ENCODE results near the gene COBL.

The COBL gene

GRCh38 chr7:51327287-51327717, 10.7 kb upstream of the COBL start:
- DNase-seq, result no peak

DNA sequence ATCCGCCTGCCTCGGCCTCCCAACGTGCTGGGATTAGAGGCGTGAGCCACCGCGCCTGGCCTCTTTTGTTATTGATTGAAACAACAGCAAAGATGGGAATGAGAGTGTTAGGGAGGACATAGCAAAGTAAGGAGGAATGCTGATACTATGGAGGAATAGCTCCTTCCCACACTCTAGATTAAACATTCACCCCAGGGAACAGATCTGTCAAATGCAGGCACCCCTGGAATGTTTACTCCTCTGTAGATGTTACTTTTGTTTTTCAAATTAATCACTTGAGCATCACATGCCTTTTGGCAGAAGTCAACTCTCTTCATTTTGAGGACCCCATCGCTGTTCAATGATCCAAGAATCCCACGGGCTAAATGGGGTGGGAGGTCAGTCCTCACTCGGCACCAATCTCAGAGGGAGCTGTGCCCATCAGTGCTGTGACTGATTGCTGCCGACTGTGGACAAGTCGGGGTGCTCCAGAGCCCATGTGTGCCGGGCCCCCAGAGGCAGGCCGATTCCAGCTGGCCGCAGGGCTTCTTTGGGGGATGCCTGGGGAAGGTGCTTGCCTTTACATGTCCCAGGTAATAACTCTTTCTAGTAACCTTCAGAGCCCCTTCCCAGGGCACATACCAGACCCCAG, 10.2 kb upstream of the COBL start:
- DNase-seq, result no peak

DNA sequence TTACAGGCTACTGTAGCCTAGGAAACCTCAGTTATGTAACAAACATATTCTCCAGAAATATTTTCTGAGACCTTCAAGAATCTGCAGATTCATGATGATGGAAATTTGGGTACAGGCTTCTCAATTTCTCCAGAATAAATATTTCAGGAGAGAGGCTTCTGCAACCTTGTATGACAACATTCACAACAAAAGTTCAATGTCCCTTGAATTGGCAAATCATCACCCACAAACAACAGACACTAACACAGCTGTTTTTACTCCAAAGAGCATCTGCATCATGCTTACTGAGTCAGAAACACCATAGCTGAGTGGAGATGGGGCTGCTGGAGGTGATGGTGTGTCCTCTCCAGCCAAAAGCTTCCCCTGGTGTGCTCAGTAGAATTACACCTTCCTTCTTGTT, 9.3 kb upstream of the COBL start:
- no peak for DNase-seq

- no peak for DNase-seq
Measured at GRCh38 chr7:51325261-51325676, 8.7 kb upstream of the COBL start.

DNA sequence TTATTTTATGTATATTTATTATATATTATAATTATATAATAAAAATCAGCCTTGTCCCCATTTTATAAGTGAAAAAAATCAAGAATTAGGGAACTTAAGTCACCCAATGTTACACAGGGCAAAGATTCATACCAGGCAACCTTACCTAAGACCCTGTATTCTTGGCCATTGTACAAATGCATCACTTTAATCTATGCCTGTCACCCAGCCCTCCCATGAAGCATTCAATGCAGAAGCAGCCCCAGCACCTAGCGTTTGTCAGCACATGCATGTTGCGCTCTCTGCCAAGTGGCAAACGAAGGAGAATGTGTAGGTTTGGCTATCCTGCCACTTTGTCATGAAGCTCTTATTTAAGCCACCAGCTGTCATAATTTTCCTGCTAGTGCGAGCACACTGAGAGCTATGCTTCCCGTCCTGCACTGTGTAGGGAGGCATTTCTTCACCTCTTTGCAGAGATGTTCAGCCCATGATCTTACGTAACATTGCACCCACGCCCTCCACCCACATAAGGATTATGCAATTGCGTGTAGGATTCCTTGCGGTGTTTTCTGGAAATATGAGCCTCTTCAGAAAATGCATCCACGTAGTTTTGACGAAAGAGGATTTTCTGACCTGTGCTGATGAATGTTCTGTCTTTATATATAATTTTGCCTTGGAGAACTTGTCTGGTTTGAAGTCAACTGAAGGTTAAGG, 7.7 kb upstream of the COBL start:
- DNase-seq, result no peak

DNA sequence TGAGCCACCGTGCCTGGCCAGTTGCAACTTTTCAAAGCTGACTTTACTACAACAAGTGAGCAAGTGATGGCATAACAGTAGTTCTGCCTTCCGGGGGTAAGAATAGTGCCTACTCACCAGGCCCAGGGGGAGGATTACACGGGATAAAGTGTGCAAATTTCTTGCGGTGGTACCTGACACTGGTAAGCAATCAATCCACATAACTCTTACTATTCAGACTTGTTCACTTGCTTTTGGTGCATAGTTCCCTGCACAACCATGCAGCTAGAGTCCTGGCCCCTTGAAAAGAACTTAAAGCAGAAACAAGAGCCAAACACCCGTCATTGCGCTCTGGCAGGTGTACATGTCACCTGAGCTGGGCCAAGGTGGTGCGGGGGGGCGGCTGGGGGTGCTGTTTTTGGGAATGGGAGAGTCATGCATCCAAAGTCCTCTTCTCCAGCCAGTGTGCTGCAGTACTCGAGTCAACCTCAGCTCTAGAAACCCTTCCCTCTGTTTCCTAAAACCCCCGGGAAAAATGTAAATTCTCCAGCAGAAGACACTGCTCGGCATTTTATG, 5.4 kb upstream of the COBL start:
- no peak for DNase-seq

DNA sequence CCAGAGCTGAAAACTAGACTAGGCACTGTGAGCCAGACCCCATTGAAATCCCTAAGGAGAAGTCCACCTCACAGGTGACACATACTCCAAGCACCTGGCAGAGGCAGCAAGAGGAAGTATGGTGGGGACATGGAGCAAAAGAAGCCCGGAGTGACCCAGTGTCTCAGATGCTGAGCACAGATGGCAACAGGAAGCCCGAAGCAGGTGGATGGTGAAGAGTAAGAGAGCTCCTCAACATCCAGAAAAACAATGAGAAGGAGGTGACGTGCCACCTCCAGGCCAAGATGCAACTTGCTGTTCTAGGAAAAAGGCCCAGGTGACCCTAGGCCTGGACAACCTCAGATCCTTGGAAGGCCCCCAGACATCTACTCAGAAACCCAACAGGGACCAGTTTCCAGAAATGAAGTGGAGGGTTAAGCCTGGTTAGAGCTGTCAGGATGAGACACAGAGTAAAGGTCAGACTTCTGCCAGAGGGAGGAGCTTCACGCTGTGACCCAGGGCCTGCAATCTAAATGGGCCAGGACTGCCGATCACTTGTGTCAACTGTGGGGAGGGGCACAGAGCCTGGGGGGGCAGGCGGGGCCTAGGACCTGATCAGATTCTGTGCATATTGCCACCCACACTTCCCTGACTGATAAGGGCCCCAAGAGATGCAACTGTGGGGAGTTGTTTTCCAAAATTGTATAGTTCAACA, 2.4 kb upstream of the COBL start:
- DNase-seq, result no peak

DNA sequence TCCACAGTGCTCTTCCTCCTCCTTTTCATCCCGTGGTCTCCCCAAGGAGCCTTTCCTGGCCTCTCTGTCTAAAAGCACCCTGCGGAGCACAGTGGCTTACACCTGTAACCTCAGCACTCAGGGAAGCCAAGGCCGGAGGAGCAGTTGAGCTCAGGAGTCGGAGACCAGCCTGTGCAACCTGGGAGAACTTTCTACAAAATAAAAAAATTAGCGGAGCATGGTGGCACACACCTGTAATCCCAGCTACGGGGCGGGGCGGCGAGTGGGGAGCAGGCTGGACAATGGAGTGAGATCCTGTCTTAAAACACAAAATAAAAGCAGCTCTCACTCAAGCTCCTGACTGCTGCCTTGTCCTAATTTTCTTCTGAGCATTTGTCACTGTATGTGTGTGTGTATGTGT, 1.4 kb upstream of the COBL start:
- no peak for DNase-seq

DNA sequence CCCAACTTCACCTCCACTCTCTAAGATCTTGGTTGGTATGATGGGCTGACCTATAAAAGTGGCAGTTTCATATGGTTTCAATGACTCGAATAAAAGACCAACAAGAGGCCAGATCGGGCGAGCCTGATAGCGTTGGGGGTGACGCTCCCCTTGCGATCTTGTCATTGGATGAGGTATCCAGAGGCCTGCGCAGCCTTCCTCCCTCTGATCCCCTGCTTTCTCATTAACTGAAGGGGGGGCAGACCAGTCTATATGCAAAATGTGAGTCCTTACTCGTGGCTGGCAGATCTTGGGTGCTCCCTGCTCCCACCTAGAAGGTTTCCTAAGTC, 937 bp upstream of the COBL start:
- DNase-seq, result no peak

DNA sequence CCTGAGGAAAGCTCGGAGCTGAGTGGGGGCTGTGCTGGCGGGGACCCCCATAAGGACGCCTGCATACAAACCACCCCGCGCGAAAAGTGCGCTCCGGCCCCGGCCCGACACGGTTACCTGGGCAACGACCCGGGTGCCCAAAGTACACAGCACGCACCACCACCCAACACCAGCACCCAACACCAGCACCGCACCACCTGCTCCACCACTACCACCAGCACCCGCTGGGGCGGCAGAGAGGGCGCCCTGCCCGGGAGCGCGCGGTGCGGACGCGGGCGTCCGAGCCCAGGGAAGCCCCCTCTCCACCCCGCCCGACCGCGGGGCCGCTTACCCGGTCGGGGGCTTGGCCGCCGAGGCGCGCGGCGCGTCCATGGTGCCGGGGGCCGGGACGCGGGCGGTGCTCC, 345 bp downstream of the COBL start:
- DNase-seq, result no peak

DNA sequence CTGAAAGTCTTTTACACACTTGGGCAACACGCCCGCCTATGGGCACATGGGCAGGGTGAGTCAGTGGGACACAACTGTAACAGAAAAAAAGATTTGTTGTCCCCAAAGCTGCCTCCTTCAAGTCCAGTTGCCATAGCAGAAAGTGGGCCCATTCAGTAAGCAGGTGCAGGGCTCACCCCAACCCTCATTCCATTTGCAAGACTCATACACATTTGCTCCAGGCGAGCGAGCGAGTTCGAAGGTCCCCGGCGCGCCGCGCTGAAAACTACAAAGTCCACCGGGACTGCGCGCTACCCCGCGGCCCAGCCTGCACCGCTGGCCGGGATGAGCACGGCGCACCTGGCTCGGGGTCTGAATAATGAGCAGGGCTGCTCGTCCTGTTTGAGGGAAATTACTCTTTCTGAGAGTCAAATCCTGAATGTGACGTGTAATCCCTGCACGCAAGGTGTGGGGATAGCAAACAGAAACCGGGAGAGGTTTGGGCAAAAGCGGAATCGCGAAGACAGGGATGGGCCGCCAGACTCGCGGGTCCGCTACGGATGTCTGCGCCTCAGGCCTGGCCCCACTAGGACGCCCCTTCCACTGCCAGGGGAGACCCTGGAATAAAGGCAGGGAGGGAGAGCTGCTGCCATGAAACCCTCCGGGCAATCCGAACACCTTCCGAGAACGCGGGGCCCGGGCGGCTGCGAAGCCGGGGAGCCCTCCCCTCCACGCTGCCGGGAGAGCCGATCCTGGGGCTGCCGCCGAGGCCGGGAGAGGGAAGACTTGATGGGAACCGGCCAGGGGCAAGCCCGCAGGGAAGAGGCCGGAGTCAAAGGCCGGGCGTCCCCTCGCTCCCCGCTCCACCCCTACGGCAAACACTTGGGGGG, 982 bp downstream of the COBL start:
- DNase-seq, result no peak

GRCh38 chr7:51314726-51315125, 1.9 kb downstream of the COBL start:
- DNase-seq, result no peak

GRCh38 chr7:51313738-51314425, 2.7 kb downstream of the COBL start:
- no peak for DNase-seq

- no peak for DNase-seq
Measured at GRCh38 chr7:51312951-51313737, 3.5 kb downstream of the COBL start.

DNA sequence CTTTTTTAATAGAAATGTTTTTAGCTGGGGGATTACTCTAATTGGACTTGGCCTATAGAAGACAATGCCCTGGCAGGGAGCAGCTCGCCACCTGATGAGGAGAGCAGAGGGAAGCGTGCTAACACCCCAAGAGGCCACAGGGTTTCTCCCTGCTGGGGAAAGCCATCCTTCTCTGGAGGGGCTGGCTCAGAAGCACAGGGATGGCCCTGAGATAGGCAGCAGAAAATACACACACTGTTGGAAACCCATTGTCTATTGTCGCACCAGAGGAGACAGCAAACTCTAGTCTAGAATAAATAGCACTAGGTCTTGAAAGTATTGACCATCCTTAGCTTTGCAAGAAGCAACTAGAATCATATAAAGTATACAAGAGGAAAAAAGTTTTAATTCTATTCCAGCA, 5.4 kb downstream of the COBL start:
- DNase-seq, result no peak

DNA sequence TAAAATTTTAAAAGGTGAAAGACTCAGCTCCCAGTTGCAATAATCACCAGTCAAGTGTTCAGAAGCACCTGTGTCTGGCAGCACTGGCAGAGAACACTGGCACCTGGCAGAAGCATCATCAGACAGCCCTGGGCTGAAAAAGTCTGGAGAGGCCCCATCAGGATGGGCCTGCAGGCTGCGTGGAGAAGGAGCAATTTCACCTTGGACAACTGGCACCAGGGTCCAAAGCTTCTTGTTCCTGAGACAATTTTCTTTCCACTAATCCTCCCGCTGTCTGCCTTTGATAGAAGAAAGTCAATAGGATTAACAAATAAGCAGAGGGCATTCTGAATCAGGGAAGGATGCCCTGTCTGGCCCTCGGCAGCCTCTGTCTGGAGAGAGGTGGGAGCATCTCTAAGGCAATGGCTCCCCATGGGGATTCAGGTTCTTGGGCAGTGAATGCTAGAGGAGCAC, 6.5 kb downstream of the COBL start:
- DNase-seq, result no peak

GRCh38 chr7:51309361-51310130, 7.1 kb downstream of the COBL start:
- DNase-seq, result no peak

- DNase-seq, result no peak
Measured at GRCh38 chr7:51308696-51309095, 7.9 kb downstream of the COBL start.

DNA sequence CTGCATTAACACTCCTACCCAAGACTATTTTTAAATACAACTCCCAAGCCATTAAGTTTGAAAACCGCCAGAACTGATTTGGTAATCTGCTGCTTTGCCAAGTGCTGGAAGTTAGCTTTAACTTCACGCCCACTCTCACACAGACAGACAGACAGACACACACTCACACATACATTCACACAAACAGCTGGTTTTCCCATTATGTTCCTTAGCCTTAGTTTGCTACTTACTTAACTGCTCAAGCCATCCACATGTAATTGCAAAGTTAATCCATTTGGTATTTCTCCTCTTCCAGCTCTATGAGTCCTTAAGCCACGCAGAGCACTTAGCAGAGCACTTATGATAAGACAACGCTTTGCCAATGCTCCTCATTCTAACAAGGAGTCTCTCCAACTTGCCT, 8.3 kb downstream of the COBL start:
- DNase-seq, result no peak

- no peak for DNase-seq
Measured at GRCh38 chr7:51307651-51308210, 8.9 kb downstream of the COBL start.
